HepG2 (cell line): ENCODE measurements around the gene NDUFS7. TPM values are rescaled to one million over a fixed set of nuclear protein-coding genes. Genes with fewer than 3 reads are reported as not detected.

Experiments
- ARID5B ChIP-seq: IDR thresholded peaks from 2 replicates; pipeline ENCODE4 v1.4.0; 2020; ENCODE audit warnings: mild to moderate bottlenecking, missing genetic modification reagents
- BCL3 ChIP-seq: sonication (generic); formaldehyde crosslinking; IDR thresholded peaks from 2 replicates; pipeline ENCODE4 v1.5.1; 2020; ENCODE audit warnings: mild to moderate bottlenecking, missing genetic modification reagents, moderate library complexity
- GLI4 ChIP-seq: sonication (generic); formaldehyde crosslinking; IDR thresholded peaks from 2 replicates; pipeline ENCODE4 v1.5.1; 2020; ENCODE audit warnings: missing genetic modification reagents, mild to moderate bottlenecking, moderate library complexity, borderline replicate concordance
- HHEX ChIP-seq: IDR thresholded peaks from 2 replicates; pipeline ENCODE4 v1.6.1; 2016; ENCODE audit warnings: control low read depth
- HOXA5 ChIP-seq: sonication (generic); formaldehyde crosslinking; IDR thresholded peaks from 2 replicates; pipeline ENCODE4 v1.4.0; 2020; ENCODE audit warnings: missing genetic modification reagents
- PITX1 ChIP-seq: sonication (generic); formaldehyde crosslinking; IDR thresholded peaks from 2 replicates; pipeline ENCODE4 v1.5.1; 2020; ENCODE audit warnings: mild to moderate bottlenecking, missing genetic modification reagents
- SAP130 ChIP-seq: IDR thresholded peaks from 2 replicates; pipeline ENCODE4 v1.6.1; 2016; ENCODE audit warnings: low read depth
- SMC3 ChIP-seq: IDR thresholded peaks from 2 replicates; pipeline ENCODE4 v1.6.1; 2011; ENCODE audit warnings: low read length, improper control_type of control experiment
- ZBTB8A ChIP-seq: sonication (generic); formaldehyde crosslinking; IDR thresholded peaks from 2 replicates; pipeline ENCODE4 v1.4.0; 2020; ENCODE audit warnings: mild to moderate bottlenecking, low read depth, missing genetic modification reagents, borderline replicate concordance
- ZFP36L1 ChIP-seq: sonication (generic); formaldehyde crosslinking; IDR thresholded peaks from 2 replicates; pipeline ENCODE4 v1.8.0; 2022; ENCODE audit warnings: mild to moderate bottlenecking, missing genetic modification reagents, moderate library complexity
- ZNF138 ChIP-seq: sonication (generic); formaldehyde crosslinking; IDR thresholded peaks from 2 replicates; pipeline ENCODE4 v1.5.0; 2020; ENCODE audit warnings: mild to moderate bottlenecking, low read depth, missing genetic modification reagents
- ZNF20 ChIP-seq: sonication (generic); formaldehyde crosslinking; IDR thresholded peaks from 2 replicates; pipeline ENCODE4 v1.4.0; 2020; ENCODE audit warnings: mild to moderate bottlenecking, moderate library complexity, missing genetic modification reagents
- ZNF350 ChIP-seq: sonication (generic); formaldehyde crosslinking; IDR thresholded peaks from 2 replicates; pipeline ENCODE4 v1.4.0; 2020; ENCODE audit warnings: mild to moderate bottlenecking, low read depth, missing genetic modification reagents, borderline replicate concordance
- ZNF629 ChIP-seq: sonication (generic); formaldehyde crosslinking; conservative IDR thresholded peaks from 2 replicates; pipeline ENCODE4 v1.5.0; 2020; ENCODE audit warnings: missing genetic modification reagents
- ZNF788 ChIP-seq: sonication (generic); formaldehyde crosslinking; IDR thresholded peaks from 2 replicates; pipeline ENCODE4 v1.5.0; 2020; ENCODE audit warnings: mild to moderate bottlenecking, missing genetic modification reagents, borderline replicate concordance
- polyA plus RNA-seq, 8 experiments: library from polyadenylated mRNA; depleted of rRNA in 3 of 8; stranded (reverse) in 7 of 8; unstranded in 1 of 8; fragments of >200 nt; fragmentation: Illumina TruSeq in 4 of 8; extraction: Trizol in 4 of 8; gene quantifications; 2 replicates each; pipeline versions ENCODE4 v1.2.1 to v1.2.3, GENCODE V29; 2011 to 2016; ENCODE audit warnings: low read depth in 4 of 8, missing spikeins in 1 of 8, mixed read lengths in 1 of 8; ENCODE audit not compliant: insufficient read depth in 1 of 8
- total RNA-seq, 5 experiments: library from RNA; depleted of rRNA; stranded (reverse); fragments of >200 nt; fragmentation: Illumina TruSeq; extraction: Trizol; gene quantifications; 2 replicates each; pipeline ENCODE4 v1.2.3, GENCODE V29; 2016; ENCODE audit warnings: low read depth in 1 of 5
- TF ChIP-seq, protein P1 (sequence below): IDR thresholded peaks from 2 replicates; pipeline ENCODE4 v1.6.1; 2016; ENCODE audit warnings: mild to moderate bottlenecking

NDUFS7 gene
- total and polyA plus RNA-seq, 2 of the 13 experiments (the other 11 are each of a cell fraction or from before 2014, with no cell fraction given) = 34.3 to 66.9 TPM

DNA sequence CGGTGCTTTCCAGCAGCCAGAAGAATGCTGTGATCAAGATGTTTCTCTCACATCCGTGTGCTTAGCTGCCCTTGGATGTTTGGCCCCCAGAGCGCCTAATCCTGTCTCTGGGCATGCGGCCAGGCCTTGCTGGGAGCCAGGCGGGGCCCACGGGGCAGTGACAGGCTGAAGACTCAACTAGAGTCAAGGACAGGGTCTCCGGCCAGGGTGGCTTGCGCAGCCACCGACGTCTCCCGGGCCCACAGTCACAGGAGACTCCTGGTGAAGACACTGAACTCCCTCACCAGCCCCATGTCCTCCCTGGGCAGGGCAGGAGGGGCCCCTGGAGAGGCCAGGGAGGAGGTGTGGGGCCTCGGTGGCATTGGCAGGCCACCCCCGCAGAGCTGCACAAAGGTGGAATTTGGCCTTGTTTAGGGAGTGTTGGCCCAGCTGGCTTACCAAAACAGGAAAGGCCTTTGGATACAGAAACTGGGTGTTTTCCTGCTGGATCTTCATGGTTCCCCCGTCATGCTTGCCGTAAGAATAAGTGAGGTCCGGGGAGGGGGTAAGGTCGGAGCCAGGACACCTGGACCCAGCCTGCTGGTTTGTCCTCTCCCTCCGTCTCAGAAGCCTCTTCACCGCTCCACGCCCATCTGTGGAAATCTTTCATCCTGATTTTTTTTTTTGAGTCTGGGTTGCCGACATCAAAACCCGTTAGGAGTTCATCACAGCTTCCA lies 10.0 kb upstream of the NDUFS7 start (continued):
- peak; percentile 79 for TF ChIP-seq SAP130 (CRISPR knock-in tag)
- peak; percentile 83; the same call in 1 of the 2 replicates for TF ChIP-seq ZNF788 (CRISPR knock-in tag)
- TF ChIP-seq ZNF350 (CRISPR knock-in tag) = peak; percentile 76; the same call in 1 of the 2 replicates
- no peak for TF ChIP-seq HHEX (CRISPR knock-in tag)
- peak; percentile 91 for TF ChIP-seq ARID5B
- no peak for TF ChIP-seq ZBTB8A
- no peak; the same call in 1 of the 2 replicates for TF ChIP-seq ZNF138 (CRISPR knock-in tag)
- peak; percentile 50; the same call in 1 of the 2 replicates for TF ChIP-seq ZNF629 (CRISPR knock-in tag)
- TF ChIP-seq SMC3 = no peak
- TF ChIP-seq, protein P1, sequence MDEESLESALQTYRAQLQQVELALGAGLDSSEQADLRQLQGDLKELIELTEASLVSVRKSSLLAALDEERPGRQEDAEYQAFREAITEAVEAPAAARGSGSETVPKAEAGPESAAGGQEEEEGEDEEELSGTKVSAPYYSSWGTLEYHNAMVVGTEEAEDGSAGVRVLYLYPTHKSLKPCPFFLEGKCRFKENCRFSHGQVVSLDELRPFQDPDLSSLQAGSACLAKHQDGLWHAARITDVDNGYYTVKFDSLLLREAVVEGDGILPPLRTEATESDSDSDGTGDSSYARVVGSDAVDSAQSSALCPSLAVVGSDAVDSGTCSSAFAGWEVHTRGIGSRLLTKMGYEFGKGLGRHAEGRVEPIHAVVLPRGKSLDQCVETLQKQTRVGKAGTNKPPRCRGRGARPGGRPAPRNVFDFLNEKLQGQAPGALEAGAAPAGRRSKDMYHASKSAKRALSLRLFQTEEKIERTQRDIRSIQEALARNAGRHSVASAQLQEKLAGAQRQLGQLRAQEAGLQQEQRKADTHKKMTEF (CRISPR knock-in tag) = peak; percentile 48
- peak; percentile 89; the same call in 1 of the 2 replicates for TF ChIP-seq HOXA5 (CRISPR knock-in tag)
- peak; percentile 96 for TF ChIP-seq PITX1
- peak; percentile 74; the same call in 1 of the 2 replicates for TF ChIP-seq GLI4
- 0 out of 2 replicates have a peak, but pooled peaks have one; percentile 51 for TF ChIP-seq ZNF20
- TF ChIP-seq BCL3 (CRISPR knock-in tag) = no peak; the same call in none of the 2 replicates
- no peak; the same call in none of the 2 replicates for TF ChIP-seq ZFP36L1 (CRISPR knock-in tag)
